Fibroblast of the aortic adventitia (primary cell): ENCODE results near the gene ZXDA. TPM values are rescaled to one million over a fixed set of nuclear protein-coding genes. Genes with fewer than 3 reads are reported as not detected.

Experiments
- total RNA-seq: library from RNA; depleted of rRNA; stranded (reverse); fragments of >200 nt; gene quantifications from 2 replicates; pipeline ENCODE4 v1.2.3, GENCODE V29; 2012; ENCODE audit warnings: low replicate concordance

Gene ZXDA
- total RNA-seq, 1 donor: 7.6 TPM

Other genes with a start within 250 kb of the ZXDA start
- gene NLRP2B, start 230.2 kb downstream of the ZXDA start, total RNA-seq: not detected in 2 replicates